SU-DHL-6 (cell line): Measurements from ENCODE around the gene MIEF1.

ENCODE experiments used
- H2AFZ ChIP-seq: fragments of 200-600 bp; sonication (generic); 2 replicates; pipeline ENCODE4 v1.6.1; 2014; ENCODE audit warnings: low read depth, mild to moderate bottlenecking, moderate library complexity, mixed read lengths, antibody characterized with exemption, low read length; ENCODE audit not compliant: severe bottlenecking
- H3F3A ChIP-seq: fragments of 200-600 bp; shearing (Covaris generic); 2 replicates; pipeline ENCODE4 v1.6.0; 2016; ENCODE audit warnings: antibody characterized with exemption, mild to moderate bottlenecking; ENCODE audit not compliant: insufficient read depth
- H3K27ac ChIP-seq: fragments of 200-600 bp; sonication (generic); 2 replicates; pipeline ENCODE4 v1.5.1; 2016; ENCODE audit warnings: low read depth, mild to moderate bottlenecking, low read length, moderate library complexity, mixed read lengths
- H3K27me3 ChIP-seq: fragments of 200-600 bp; sonication (generic), shearing (Covaris generic); 2 replicates; pipeline ENCODE4 v1.6.0; 2014; ENCODE audit warnings: mild to moderate bottlenecking, low read length
- H3K36me3 ChIP-seq: fragments of 200-600 bp; sonication (generic); 2 replicates; pipeline ENCODE4 v1.6.1; 2014; ENCODE audit warnings: mild to moderate bottlenecking, low read length, mixed read lengths
- H3K4me2 ChIP-seq: fragments of 300-600, 200-600 bp; shearing (Covaris generic), sonication (generic); 2 replicates; pipeline ENCODE4 v1.6.0; 2014; ENCODE audit warnings: low read length, low read depth, mild to moderate bottlenecking; ENCODE audit not compliant: poor library complexity, severe bottlenecking
- H3K4me3 ChIP-seq: fragments of 200-600 bp; sonication (generic); 2 replicates; pipeline ENCODE4 v1.5.1; 2014; ENCODE audit warnings: antibody characterized with exemption, low read length, mild to moderate bottlenecking, mixed read lengths; ENCODE audit not compliant: insufficient read depth, poor library complexity, severe bottlenecking
- H3K79me2 ChIP-seq: fragments of 200-600 bp; sonication (generic); 2 replicates; pipeline ENCODE4 v1.6.1; 2014; ENCODE audit warnings: mild to moderate bottlenecking, low read length, moderate library complexity; ENCODE audit not compliant: insufficient read depth
- H3K9ac ChIP-seq: fragments of 200-600 bp; sonication (generic); 2 replicates; pipeline ENCODE4 v1.7.0; 2014; ENCODE audit warnings: mild to moderate bottlenecking, low read length
- H3K9me2 ChIP-seq: fragments of 200-600 bp; sonication (generic); replicated peaks from 2 replicates; pipeline ENCODE4 v1.6.1; 2014; ENCODE audit warnings: low read length; ENCODE audit not compliant: insufficient read depth
- H3K9me3 ChIP-seq: fragments of 200-600 bp; sonication (generic); 2 replicates; pipeline ENCODE4 v1.6.1; 2014; ENCODE audit warnings: low read length, mixed read lengths; ENCODE audit not compliant: insufficient read depth
- H4K20me1 ChIP-seq: fragments of 200-600 bp; sonication (generic); 2 replicates; pipeline ENCODE4 v1.6.1; 2014; ENCODE audit warnings: low read depth, mild to moderate bottlenecking, antibody characterized with exemption, low read length, moderate library complexity, mixed read lengths
- CTCF ChIP-seq: fragments of 200-600 bp; sonication (generic); IDR thresholded peaks from one replicate; pipeline ENCODE4 v1.5.1; 2017; ENCODE audit warnings: antibody characterized with exemption, mild to moderate bottlenecking, low read length, moderate library complexity; ENCODE audit not compliant: insufficient read depth, poor library complexity, severe bottlenecking
- EZH2phosphoT487 ChIP-seq: fragments of 200-600 bp; sonication (generic), shearing (Covaris generic); conservative IDR thresholded peaks from 2 replicates; pipeline ENCODE4 v1.6.1; 2018; ENCODE audit warnings: mild to moderate bottlenecking, antibody characterized with exemption, low read length, moderate library complexity, mixed read lengths

Gene MIEF1

GRCh38 chr22:39496131-39496838 lies 5.8 kb upstream of the MIEF1 start:
- Histone ChIP-seq H4K20me1 (no peaks in the 10 kb centered on the region), H3F3A (peaks cover 10% of the 10 kb centered on the region), H3K9me2 (no peaks in the 10 kb centered on the region), H3K9ac (no peak overlapping the region), H3K9me3 (no peaks in the 10 kb centered on the region), H3K4me2 (no peak overlapping the region), H3K36me3 (no peaks in the 10 kb centered on the region), H3K4me3 (no peak overlapping the region), H3K79me2 (no peaks in the 10 kb centered on the region), H3K27ac (no peak overlapping the region), H3K27me3 (no peaks in the 10 kb centered on the region), H2AFZ (no peak overlapping the region)
- TF ChIP-seq EZH2phosphoT487 (no peak), CTCF (peak; percentile 83)

GRCh38 chr22:39497429-39497828 lies 4.7 kb upstream of the MIEF1 start:
- Histone ChIP-seq H3K27me3 (no peaks in the 10 kb centered on the region), H3K79me2 (peaks cover under 1% of the 10 kb centered on the region; the same call in 1 of the 2 replicates), H3K4me3 (no peak overlapping the region), H4K20me1 (no peaks in the 10 kb centered on the region), H3K36me3 (no peaks in the 10 kb centered on the region), H3K9me2 (no peaks in the 10 kb centered on the region), H3F3A (peaks cover 10% of the 10 kb centered on the region), H3K9ac (no peak overlapping the region), H3K4me2 (no peak overlapping the region), H2AFZ (no peak overlapping the region), H3K9me3 (no peaks in the 10 kb centered on the region), H3K27ac (no peak overlapping the region)
- no peak for TF ChIP-seq CTCF
- TF ChIP-seq EZH2phosphoT487: no peak

DNA sequence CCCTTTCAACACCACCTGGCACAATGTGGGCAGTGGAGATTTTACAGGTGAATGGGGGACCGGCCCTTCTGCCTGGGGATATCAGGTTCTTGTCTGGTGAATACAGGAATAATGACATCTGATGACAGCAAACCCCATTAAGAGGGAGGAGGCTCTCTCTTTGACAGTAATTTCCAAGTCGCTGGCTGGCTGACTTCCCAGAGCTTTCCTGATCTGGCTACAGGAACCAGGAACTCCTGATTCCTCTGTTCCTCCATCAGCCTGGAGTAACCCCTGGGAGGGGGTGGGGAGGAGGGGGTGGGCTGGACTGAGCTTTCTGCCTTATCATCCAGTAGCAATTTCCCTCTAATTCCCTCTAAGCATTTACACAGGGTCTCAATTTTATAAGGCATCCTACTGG lies 3.7 kb upstream of the MIEF1 start:
- no peak overlapping the region for H3K9ac ChIP-seq
- TF ChIP-seq EZH2phosphoT487 (no peak), CTCF (no peak)

More for the DNA sequence above, 3.7 kb upstream of the MIEF1 start:
- no peaks in the 10 kb centered on the region for H3K36me3 ChIP-seq
- no peaks in the 10 kb centered on the region for H4K20me1 ChIP-seq
- no peaks in the 10 kb centered on the region for H3K9me3 ChIP-seq
- no peak overlapping the region for H3K27ac ChIP-seq
- no peak overlapping the region for H3K4me2 ChIP-seq
- H2AFZ ChIP-seq: no peak overlapping the region
- no peaks in the 10 kb centered on the region for H3K27me3 ChIP-seq
- no peaks in the 10 kb centered on the region for H3K9me2 ChIP-seq
- peaks cover 10% of the 10 kb centered on the region for H3F3A ChIP-seq
- H3K4me3 ChIP-seq: no peak overlapping the region
- H3K79me2 ChIP-seq: peaks cover 10% of the 10 kb centered on the region
